MM.1S (cell line): ENCODE data around the gene TBC1D7.

ENCODE experiments used
- EZH2 ChIP-seq: fragments of 300-600 bp; sonication (generic); optimal IDR thresholded peaks from 2 replicates; pipeline ENCODE3; 2017; ENCODE audit warnings: low read depth, mild to moderate bottlenecking, antibody characterized with exemption, low read length, mixed read lengths
- EZH2phosphoT487 ChIP-seq: fragments of 300-600 bp; sonication (generic); IDR thresholded peaks from 2 replicates; pipeline ENCODE4 v1.6.1; 2018; ENCODE audit warnings: antibody characterized with exemption, low read length
- TF ChIP-seq, protein P1 (sequence below): fragments of 300-600 bp; sonication (generic); IDR thresholded peaks from 2 replicates; pipeline ENCODE4 v1.5.1; 2016; ENCODE audit warnings: antibody characterized with exemption, low read length, mixed read lengths

GRCh38 chr6:13373919-13374318 lies 45.6 kb upstream of the TBC1D7 start:
- TF ChIP-seq EZH2phosphoT487, result no peak
- TF ChIP-seq, protein P1, sequence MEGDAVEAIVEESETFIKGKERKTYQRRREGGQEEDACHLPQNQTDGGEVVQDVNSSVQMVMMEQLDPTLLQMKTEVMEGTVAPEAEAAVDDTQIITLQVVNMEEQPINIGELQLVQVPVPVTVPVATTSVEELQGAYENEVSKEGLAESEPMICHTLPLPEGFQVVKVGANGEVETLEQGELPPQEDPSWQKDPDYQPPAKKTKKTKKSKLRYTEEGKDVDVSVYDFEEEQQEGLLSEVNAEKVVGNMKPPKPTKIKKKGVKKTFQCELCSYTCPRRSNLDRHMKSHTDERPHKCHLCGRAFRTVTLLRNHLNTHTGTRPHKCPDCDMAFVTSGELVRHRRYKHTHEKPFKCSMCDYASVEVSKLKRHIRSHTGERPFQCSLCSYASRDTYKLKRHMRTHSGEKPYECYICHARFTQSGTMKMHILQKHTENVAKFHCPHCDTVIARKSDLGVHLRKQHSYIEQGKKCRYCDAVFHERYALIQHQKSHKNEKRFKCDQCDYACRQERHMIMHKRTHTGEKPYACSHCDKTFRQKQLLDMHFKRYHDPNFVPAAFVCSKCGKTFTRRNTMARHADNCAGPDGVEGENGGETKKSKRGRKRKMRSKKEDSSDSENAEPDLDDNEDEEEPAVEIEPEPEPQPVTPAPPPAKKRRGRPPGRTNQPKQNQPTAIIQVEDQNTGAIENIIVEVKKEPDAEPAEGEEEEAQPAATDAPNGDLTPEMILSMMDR, result no peak
- TF ChIP-seq EZH2, result no peak
